Activated CD8-positive, alpha-beta memory T cell treated with anti-CD3 and anti-CD28 coated beads, Interleukin-2, amount 10 ng/mL, durations not matched to agents 7 days and 5 days (primary cell): ENCODE measurements around the gene ZNF397. TPM values are rescaled to one million over a fixed set of nuclear protein-coding genes. Genes with fewer than 3 reads are reported as not detected.
"Not testable (repeated sequence)": the region's sequence is repeated elsewhere in the genome, so short reads cannot be mapped to it uniquely, and the experiment has no call there.

Source experiments
- ATAC-seq: fragments of 150-1000 bp; cut with Tn5 transposase; one replicate; pipeline ENCODE4 v1.10.0; 2021; ENCODE audit warnings: moderate library complexity
- CTCF ChIA-PET: fragments of 350-600 bp; sonication (Branson Sonifier 250); formaldehyde crosslinking; loops from one replicate; lab custom pipeline; 2021; ENCODE audit warnings: antibody characterized with exemption; lab: Charles Lee
- DNase-seq: peaks from one replicate; pipeline ENCODE4 v3.0.0-alpha.2; 2020
- H3K27ac Mint-ChIP-seq: one replicate; pipeline ENCODE4 v1.8.0; 2021; ENCODE audit warnings: mild to moderate bottlenecking, mixed read lengths
- H3K27me3 Mint-ChIP-seq: one replicate; pipeline ENCODE4 v1.8.0; 2021; ENCODE audit warnings: mixed read lengths
- H3K36me3 Mint-ChIP-seq: one replicate; pipeline ENCODE4 v1.8.0; 2021; ENCODE audit warnings: mild to moderate bottlenecking, mixed read lengths
- H3K4me1 Mint-ChIP-seq: one replicate; pipeline ENCODE4 v1.8.0; 2021; ENCODE audit warnings: mixed read lengths
- H3K4me3 Mint-ChIP-seq: one replicate; pipeline ENCODE4 v1.8.0; 2021; ENCODE audit warnings: mild to moderate bottlenecking, moderate library complexity, mixed read lengths
- H3K9me3 Mint-ChIP-seq: one replicate; pipeline ENCODE4 v1.8.0; 2022; ENCODE audit warnings: low read depth, mixed read lengths
- total RNA-seq, 2 experiments: library from RNA; stranded (reverse); gene quantifications; one replicate each; pipeline ENCODE4 v1.2.3, GENCODE V29; 2021

Gene ZNF397
- total RNA-seq, result 10 to 100 TPM; 10.8 to 13.1 TPM

- Mint-ChIP-seq H3K9me3 (peaks cover 14% of the 10 kb centered on the region), H3K27ac (peak within 1 kb of the TSS; percentile 94), H3K4me3 (peak within 1 kb of the TSS; percentile 91), H3K4me1 (peaks cover 11% of the 10 kb centered on the region), H3K27me3 (no peaks in the 10 kb centered on the region), H3K36me3 (peaks cover 41% of the 10 kb centered on the region)
- CTCF ChIA-PET, result interaction anchor here (0.9 to 2.4 kb wide), 9 partner anchors 10 to 211 kb away, joined by 3 to 11 read pairs (median 3); partner anchors contain the start of genes ZNF24 and ZSCAN30
- DNase-seq (peak; percentile 97), ATAC-seq (peak; percentile 99)
These were observed at the start of gene ZNF397 for GRCh38 chr18:35240664-35241447. ZNF397 (plus strand) TSS chr18:35241034; CDS start chr18:35242471, 1,437 bp downstream.

GRCh38 chr18:35191698-35192025, 49.2 kb upstream of the ZNF397 start:
- Mint-ChIP-seq H3K4me3 (no peak overlapping the region), H3K9me3 (no peaks in the 10 kb centered on the region), H3K4me1 (peaks cover 2% of the 10 kb centered on the region), H3K27me3 (no peaks in the 10 kb centered on the region), H3K27ac (no peak overlapping the region), H3K36me3 (no peaks in the 10 kb centered on the region)
- CTCF ChIA-PET, result no interaction called here
- ATAC-seq (no peak), DNase-seq (no peak)

GRCh38 chr18:35192415-35192814, 48.4 kb upstream of the ZNF397 start:
- no peaks in the 10 kb centered on the region for H3K27me3 Mint-ChIP-seq
- CTCF ChIA-PET, result no interaction called here
- DNase-seq, result no peak
- no peak for ATAC-seq
- H3K36me3 Mint-ChIP-seq, result no peaks in the 10 kb centered on the region
- no peak overlapping the region for H3K27ac Mint-ChIP-seq
- no peak overlapping the region for H3K4me3 Mint-ChIP-seq
- H3K4me1 Mint-ChIP-seq, result peaks cover 2% of the 10 kb centered on the region
- no peaks in the 10 kb centered on the region for H3K9me3 Mint-ChIP-seq

- DNase-seq, result no peak
- no peaks in the 10 kb centered on the region for H3K9me3 Mint-ChIP-seq
These were observed 47.5 kb upstream of the ZNF397 start for GRCh38 chr18:35193316-35193715.

GRCh38 chr18:35197296-35197695, 43.5 kb upstream of the ZNF397 start:
- Mint-ChIP-seq H3K9me3 (no peaks in the 10 kb centered on the region), H3K4me3 (no peak overlapping the region), H3K4me1 (no peaks in the 10 kb centered on the region), H3K27ac (no peak overlapping the region), H3K36me3 (no peaks in the 10 kb centered on the region), H3K27me3 (peaks cover 2% of the 10 kb centered on the region)
- CTCF ChIA-PET, result no interaction called here
- DNase-seq (no peak), ATAC-seq (no peak)

More at GRCh38 chr18:35193316-35193715, 47.5 kb upstream of the ZNF397 start:
- no peaks in the 10 kb centered on the region for H3K36me3 Mint-ChIP-seq
- no peak overlapping the region for H3K4me3 Mint-ChIP-seq
- ATAC-seq, result no peak
- H3K27ac Mint-ChIP-seq, result no peak overlapping the region
- H3K4me1 Mint-ChIP-seq, result peaks cover 2% of the 10 kb centered on the region
- H3K27me3 Mint-ChIP-seq, result no peaks in the 10 kb centered on the region
- CTCF ChIA-PET, result no interaction called here

GRCh38 chr18:35201256-35201931, 39.4 kb upstream of the ZNF397 start:
- Mint-ChIP-seq H3K9me3 (peaks cover 5% of the 10 kb centered on the region), H3K36me3 (peaks cover 6% of the 10 kb centered on the region), H3K27me3 (peaks cover 13% of the 10 kb centered on the region), H3K4me3 (no peak overlapping the region), H3K27ac (no peak overlapping the region), H3K4me1 (no peaks in the 10 kb centered on the region)
- ATAC-seq (no peak), DNase-seq (no peak)
- CTCF ChIA-PET, result no interaction called here

GRCh38 chr18:35203067-35203466, 37.8 kb upstream of the ZNF397 start:
- no peak for DNase-seq
- CTCF ChIA-PET, result no interaction called here
- Mint-ChIP-seq H3K4me3 (no peak overlapping the region), H3K9me3 (peaks cover 5% of the 10 kb centered on the region), H3K36me3 (peaks cover 6% of the 10 kb centered on the region), H3K27ac (no peak overlapping the region), H3K27me3 (peaks cover 13% of the 10 kb centered on the region), H3K4me1 (no peaks in the 10 kb centered on the region)
- no peak for ATAC-seq

GRCh38 chr18:35205199-35205712, 35.6 kb upstream of the ZNF397 start:
- Mint-ChIP-seq H3K27me3 (peaks cover 11% of the 10 kb centered on the region), H3K4me3 (no peak overlapping the region), H3K4me1 (no peaks in the 10 kb centered on the region), H3K27ac (no peak overlapping the region), H3K9me3 (peaks cover 5% of the 10 kb centered on the region), H3K36me3 (peaks cover 6% of the 10 kb centered on the region)
- DNase-seq (no peak), ATAC-seq (no peak)
- CTCF ChIA-PET, result no interaction called here

GRCh38 chr18:35205746-35206458, 34.9 kb upstream of the ZNF397 start:
- H3K4me3 Mint-ChIP-seq, H3K36me3 Mint-ChIP-seq, CTCF ChIA-PET, H3K9me3 Mint-ChIP-seq, H3K27ac Mint-ChIP-seq, DNase-seq, H3K4me1 Mint-ChIP-seq, ATAC-seq: not testable (repeated sequence)
- peaks cover 11% of the 10 kb centered on the region for H3K27me3 Mint-ChIP-seq

- H3K27me3 Mint-ChIP-seq, result no peaks in the 10 kb centered on the region
- peaks cover 4% of the 10 kb centered on the region for H3K9me3 Mint-ChIP-seq
- no peaks in the 10 kb centered on the region for H3K4me1 Mint-ChIP-seq
- H3K36me3 Mint-ChIP-seq, result no peaks in the 10 kb centered on the region
- H3K4me3 Mint-ChIP-seq, result no peak overlapping the region
- no peak overlapping the region for H3K27ac Mint-ChIP-seq
- ATAC-seq (no peak), DNase-seq (no peak)
- CTCF ChIA-PET, result no interaction called here
These were observed 25.8 kb upstream of the ZNF397 start for GRCh38 chr18:35215026-35215425.

- H3K9me3 Mint-ChIP-seq, ATAC-seq, H3K4me3 Mint-ChIP-seq, H3K27me3 Mint-ChIP-seq, H3K36me3 Mint-ChIP-seq, H3K27ac Mint-ChIP-seq, CTCF ChIA-PET, H3K4me1 Mint-ChIP-seq, DNase-seq: not testable (repeated sequence)
These were observed 24.2 kb upstream of the ZNF397 start for GRCh38 chr18:35216611-35217010.

- H3K27ac Mint-ChIP-seq, ATAC-seq, H3K9me3 Mint-ChIP-seq, CTCF ChIA-PET, H3K36me3 Mint-ChIP-seq, H3K4me3 Mint-ChIP-seq, DNase-seq, H3K4me1 Mint-ChIP-seq: not testable (repeated sequence)
- peaks cover 10% of the 10 kb centered on the region for H3K27me3 Mint-ChIP-seq
These were observed 21.5 kb upstream of the ZNF397 start for GRCh38 chr18:35219331-35219730.

GRCh38 chr18:35220424-35220823, 20.4 kb upstream of the ZNF397 start:
- Mint-ChIP-seq H3K4me1 (no peaks in the 10 kb centered on the region), H3K36me3 (no peaks in the 10 kb centered on the region), H3K27me3 (peaks cover 15% of the 10 kb centered on the region), H3K4me3 (no peak overlapping the region), H3K9me3 (no peaks in the 10 kb centered on the region), H3K27ac (no peak overlapping the region)
- ATAC-seq (no peak), DNase-seq (no peak)
- CTCF ChIA-PET, result no interaction called here
